GM18867 (cell line): ENCODE data around the gene TOX2.

Experiments used
- ATAC-seq: cut with Tn5 transposase; IDR thresholded peaks from one replicate; pipeline ENCODE4 v1.9.1; 2021; ENCODE audit warnings: mild to moderate bottlenecking, moderate library complexity; ENCODE audit not compliant: unreplicated experiment

TOX2 gene

DNA sequence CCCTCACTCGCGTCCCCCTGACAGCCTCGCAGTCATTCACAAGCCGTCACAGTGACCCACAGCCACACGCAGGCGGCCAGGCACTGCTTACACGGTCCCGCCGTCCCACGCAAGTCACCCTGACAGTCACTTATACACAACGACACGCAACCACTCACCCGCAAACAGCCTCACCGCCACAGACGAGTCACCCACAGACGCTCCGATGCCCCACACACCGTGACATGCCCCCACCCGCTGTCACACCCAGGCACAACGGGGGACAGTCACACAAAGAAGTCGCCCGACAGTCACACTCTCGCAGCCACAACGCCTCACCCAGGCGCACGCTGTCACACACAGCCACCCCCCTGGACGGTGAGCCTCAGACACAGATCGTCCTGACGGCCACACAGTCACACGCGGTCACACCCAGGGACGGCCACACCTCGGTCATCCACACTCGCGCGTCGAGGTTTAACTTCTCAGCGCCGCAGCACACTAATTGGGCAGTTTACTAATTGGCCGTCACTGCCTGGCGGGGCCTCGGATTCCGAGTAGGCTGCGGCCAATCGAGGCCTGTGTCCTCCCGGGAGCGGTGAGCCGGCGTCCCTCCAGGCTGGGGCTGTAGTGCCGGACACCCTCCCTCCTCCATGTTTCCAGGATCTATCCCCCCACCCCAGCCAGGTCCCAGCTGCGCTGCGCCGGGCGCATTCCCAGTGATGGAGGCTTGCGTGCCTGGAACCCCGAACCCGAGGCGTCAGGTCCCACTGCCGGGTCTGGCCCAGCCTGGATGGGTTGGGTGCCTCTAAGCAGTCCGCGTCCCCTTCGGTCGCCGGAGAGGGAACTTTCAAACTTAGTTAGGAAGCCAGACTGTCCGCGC, 790 bp downstream of the TOX2 start:
- peak; percentile 21 for ATAC-seq

DNA sequence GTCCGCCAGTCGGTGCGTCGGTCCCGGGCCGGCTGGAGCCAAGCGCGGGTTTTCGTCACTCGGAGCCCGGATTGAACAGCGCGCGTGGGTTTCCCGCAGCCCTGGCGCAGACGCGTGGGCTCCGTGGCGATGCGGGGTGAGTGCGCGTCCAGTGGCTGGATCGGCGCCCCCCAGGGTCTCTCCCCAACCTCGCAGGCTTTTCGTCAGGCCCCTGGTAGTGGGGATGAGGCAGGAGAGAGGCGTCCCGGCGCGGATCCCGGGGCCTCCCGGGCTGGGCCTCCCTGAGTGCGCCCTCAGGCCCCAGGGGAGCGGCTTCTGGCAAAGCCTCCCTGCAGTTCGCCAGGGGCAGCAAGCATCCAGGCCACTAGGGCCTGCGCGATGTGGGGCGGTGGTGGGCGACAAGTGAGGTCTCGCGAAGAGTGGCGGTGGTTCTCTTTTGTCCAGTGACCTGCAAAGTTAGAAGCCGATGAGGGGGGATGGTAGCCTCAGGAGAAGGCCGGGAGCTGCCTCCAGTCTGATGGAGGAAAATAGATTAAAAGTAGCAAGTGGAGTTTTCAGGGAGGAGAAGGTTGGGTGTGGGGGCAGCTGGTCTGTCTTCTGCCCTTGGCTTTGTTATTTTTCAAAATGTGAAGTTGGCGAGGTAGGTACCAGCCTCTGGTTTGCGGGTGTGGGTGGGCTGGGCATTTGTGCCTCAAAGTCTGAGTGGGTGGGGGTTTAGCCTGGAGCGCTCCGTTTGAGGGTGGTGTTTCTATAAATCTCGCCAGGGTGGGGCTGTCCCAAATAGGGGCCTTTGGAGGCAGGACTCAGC, 1.6 kb downstream of the TOX2 start:
- ATAC-seq, result no peak

DNA sequence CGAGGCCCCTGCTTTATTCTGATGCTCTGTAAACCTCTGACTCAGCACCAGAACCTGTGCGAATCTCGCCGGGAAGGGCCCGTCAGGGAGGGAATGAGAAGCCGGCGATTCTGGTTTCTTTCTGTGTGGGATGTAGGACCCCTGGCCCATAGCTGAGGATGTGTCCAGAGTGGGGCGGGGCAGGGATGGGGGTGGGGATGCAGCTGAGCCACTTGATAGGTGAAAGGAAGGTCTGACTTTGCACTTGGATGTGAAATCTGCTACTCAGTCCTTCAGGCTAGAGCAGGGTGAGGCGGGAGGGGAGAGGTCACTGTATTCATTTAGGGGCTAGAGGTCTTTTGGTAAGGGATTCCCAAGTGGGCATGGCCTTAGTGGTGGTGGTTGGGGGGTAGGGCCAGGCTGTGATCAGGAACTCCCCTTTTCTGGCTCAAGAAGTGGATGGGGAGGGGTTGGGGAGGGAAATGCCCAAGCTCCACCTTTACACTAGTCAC, 2.3 kb downstream of the TOX2 start:
- no peak for ATAC-seq

DNA sequence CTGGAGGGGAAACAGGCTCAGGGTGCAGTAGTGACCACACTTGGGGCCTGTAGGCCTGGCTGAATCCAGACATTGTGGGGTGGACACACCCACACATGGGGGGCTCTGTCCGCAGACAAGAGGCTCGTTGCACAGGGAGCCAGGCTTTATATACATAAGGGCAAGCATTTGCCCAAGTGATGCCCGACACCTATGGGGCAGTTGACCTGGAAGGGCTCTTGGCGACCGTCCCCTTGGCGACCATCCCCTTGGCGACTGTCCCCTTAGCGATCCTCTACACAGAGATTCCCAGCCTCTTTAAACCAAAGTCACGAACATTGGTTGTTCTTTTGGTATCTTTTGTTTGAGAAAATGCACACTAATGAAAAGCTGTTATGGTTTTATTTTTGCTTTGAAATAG, 2.7 kb downstream of the TOX2 start:
- no peak for ATAC-seq

DNA sequence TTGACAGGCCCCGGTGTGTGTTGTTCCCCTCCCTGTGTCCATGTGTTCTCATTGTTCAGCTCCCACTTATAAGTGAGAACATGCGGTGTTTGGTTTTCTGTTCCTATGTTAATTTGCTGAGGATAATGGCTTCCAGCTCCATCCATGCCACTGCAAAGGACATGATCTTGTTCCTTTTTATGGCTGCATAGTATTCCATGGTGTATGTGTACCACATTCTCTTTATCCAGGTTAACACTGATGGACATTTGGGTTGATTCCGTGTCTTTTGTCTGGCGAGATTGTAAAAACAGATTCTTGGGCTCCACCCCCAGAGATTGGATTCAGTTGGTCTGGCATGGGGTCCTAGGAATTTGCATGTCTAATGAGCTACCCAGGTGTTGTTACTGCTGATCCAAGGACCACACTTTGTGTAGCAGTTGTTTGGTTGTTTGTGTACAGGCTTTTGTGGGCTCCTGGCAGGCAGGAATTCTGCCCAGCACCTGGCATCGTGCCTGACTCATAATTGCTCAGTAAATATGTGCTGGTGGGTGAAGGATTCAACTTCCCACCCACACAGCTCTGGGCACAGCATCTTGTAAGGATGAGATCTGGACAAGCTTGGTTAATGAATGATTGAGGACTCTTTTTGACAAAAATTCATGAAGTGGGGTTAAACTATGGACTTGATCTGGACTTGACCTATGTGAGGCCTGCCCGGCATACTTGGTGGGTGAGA, 5.2 kb downstream of the TOX2 start:
- no peak for ATAC-seq

DNA sequence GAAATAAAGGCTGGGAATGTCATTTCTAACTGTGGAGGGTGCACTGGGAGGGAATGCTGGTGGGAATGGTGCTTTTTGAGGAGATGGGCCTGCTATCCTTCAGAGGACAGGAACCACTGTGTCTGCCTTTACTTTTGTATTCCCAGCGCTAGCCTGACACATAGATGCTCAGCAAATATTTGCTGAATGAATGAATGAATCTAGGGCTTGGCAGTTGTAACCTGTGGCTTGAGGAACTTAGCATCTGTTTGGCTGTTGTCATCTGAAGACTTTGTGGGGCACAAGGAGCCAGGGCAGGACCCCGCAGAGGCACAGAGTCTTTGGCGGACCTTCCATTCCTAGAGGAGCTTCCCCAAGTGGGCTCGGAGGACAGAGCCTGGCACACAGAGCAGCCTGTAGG, 6.1 kb downstream of the TOX2 start:
- no peak for ATAC-seq

DNA sequence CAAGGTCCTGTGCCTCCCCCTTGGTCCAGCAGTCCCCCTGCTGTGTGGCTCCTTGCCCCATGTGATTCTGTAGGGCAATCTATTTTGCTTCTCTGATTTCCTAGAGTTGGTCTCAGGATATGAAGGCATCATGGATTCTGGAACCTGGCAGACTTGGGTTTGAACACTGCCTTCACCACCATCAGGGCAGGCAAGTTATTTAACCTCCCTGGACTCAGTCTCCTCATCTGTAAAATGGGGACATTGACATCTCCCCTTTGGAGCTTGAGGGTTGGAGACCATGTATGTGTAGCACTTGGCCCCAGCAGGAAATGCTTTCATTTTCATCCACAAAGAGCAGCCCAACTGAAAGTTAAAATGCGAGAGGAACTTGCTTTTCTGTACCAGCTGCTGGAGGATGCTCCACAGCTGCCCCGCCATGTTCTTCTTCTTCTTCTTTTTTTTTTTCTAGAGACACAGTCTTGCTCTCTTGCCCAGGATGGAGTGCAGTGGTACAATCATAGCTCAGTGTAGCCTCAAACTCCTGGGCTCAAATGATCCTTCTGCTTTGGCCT, 6.7 kb downstream of the TOX2 start:
- no peak for ATAC-seq

DNA sequence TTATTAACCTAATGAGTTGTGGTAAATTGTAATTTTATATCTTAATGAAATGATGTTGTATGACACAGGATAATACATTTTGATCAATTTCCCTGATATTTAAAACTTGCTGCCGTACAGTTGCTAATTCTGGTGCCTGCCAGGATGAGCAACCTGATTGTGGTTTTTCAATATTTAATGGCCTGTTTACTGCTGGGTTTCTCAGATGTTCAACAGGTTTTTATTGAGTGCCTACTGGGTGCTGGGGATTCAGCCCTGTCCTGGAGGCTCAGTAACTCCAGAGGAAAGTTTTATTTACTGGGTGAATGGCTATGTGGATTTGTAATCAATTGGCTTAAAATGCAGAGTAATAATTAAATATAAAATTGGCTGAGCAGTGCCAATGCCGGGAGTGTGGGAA, 8.0 kb downstream of the TOX2 start:
- ATAC-seq, result no peak

DNA sequence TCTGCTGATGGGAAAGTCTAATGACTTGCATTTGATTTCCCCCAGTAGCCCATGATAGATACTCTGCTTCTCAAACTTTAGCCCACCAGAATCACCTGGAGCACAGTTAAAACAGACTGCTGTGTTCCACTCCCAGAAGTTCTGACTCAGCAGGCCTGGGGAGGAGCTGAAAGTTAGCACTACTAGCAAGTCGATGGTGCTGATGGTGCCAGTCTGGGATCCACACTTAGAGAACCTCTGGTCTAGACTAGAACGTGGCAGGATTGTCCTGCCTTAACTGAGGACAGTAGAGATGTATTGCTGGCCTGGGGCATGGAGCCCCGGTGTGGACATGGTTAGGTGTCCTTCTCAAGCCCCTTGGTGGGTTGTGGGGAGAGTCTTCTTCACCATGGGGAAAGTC, 8.7 kb downstream of the TOX2 start:
- no peak for ATAC-seq

DNA sequence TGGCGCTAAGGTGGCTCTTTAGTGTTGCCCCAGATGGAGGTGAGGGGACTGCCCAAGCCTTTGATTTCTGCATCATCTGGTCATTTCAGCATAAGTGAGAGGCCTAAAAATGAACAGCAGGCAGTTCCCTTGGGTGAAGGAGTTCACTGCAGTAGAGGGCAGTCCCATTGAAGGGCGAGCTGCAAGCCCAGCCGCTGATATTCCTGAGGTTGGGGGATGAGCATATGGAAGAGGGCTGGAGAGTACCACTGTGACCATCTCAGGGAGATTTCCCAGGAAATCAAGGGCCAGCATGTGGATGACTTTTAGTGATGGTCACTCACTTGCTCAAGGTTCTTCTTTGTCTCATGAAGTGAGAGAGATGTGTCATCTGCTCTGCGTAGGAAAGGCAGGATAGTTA, 9.3 kb downstream of the TOX2 start:
- no peak for ATAC-seq

DNA sequence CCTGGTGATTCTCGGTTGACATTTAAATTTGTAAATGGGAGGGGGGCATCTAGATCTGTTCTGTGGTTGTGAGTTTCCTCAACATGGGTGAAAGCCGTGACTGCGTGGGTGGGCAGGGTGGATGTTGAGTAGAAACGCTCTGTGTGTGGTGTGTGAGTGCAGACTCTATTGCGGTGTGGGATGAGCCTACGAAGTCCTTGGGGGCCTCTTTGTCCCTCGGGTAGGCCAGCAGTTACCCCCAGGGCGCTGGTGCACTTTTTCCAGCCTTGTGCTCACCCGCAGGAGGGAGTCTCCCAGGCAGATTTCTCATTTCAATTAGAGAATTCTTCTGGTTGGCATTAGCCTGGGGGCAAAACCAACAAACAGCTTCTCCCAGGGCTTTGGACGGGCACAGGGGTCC, 10.6 kb downstream of the TOX2 start:
- no peak for ATAC-seq

DNA sequence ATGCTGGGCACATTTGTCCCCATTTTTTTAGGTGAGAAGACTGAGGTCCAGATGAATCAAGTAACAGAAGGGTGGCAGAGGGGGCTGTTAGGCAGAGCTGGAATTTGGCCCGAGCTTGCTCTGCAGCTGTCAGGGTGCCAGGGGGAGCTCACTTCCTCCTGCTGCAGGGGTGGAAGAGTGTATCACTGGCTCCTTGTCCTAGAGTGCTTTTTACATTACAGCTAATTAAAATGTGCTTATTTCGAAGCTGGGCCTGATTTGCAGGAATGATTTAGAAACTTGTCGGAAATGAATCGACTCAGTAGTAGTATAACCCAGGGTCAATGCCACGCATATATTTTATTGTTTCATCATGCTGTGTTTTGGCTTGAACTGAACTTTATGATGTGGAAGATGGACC, 11.1 kb downstream of the TOX2 start:
- ATAC-seq, result no peak

DNA sequence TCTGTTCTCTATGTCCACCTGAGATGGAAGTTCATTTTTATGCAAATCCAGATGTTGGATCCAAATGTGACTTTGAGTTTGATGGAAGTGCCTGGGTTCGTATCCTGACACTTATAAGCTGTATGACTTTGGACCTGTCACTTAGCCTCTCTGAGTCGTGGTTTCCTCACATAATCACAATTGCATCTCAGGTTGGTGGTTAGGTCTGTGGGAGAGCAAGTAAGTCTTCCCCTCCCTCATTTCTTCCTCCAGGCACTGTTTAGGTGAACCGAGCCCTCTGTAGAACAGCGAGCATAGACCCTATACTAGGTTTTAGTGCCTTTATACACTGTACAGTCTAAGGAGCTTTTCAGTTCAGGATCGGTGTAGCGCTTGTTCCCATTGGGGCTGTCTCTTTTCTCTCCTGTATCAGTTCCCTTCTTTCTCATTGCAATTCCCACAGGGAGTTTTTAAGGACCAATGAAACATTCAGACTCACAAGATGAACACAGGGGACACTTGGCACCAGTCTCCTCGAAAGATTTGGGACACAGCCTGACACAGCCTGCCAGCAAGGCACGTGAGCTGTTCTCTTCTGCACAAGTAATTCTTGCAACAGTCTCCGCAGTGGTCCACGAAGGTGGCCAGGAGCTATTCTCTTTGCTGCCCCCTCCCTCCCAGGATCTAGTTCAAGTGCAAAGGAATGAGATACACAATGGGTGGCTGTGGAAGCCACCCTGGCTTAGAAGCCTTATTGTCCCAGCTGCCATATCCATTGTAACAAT, 11.8 kb downstream of the TOX2 start:
- no peak for ATAC-seq

DNA sequence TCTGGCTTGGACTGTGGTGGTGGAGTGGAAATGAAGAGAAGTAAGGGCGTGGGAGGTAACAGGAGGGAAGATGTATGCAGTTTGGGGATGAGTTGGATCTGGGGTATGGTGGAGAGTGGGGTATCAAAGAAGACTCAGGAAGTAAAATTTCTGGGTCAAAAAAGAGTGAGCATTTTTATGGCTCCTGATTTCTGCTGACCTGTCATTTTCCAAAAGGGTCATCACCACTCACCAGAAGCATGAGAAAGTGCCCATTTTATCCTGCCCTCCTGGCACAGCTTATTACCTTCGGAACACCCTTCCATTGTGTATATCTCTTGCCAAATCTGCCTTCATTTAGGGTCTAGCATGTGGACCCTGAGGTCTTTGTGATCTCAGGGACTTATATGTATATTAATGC, 17.3 kb downstream of the TOX2 start:
- ATAC-seq, result no peak

DNA sequence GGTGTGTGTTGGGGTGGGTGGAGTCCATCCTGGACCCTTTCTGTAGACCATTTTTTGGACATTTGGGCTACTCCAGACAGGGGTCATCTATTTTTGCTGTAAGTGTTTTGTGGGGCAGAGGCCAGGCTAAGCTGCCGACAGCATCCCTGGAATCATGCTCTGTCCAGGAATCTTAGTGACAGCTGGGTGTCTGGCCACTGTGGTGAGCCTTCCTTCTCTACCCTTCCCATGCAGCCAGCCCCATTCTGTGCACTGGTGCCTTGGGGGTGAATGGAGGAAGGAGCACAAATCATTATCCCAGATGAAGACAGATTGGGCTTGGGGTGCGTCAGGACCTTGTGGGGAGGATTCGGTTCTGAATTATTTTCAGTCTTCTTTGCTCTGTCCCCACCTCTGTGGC, 20.2 kb downstream of the TOX2 start:
- no peak for ATAC-seq

DNA sequence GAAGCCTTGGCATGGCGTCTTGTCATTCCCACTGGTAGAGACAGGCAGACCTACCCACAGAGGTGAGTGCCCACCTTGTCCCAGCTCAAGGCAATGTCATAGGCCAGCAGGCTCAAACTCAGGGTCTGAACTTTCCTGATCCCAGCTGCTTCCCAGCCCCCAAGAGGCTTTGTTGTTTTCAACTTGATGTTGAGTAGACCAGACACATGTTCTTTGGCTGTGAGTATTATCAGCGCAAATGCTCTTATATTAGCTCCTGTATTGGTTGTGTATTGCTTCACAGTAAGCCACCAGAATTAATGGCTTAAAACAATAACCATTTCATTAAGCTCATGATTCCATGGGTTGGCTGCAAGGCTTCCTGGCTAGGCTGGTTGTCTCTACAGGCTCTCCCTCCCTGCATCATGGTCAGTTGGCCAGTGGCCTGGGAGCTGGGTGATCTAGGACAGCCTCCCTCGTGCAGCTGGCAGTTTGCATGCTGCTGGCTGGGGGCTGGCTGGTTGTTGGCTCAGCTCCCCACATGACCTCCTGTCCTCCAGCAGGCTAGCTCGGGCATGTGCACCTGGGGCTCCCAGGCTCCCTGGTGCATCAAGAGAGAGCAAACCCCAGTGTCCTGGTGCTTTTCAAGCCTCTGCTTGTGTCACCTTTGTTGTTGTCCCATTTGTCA, 21.6 kb downstream of the TOX2 start:
- no peak for ATAC-seq

DNA sequence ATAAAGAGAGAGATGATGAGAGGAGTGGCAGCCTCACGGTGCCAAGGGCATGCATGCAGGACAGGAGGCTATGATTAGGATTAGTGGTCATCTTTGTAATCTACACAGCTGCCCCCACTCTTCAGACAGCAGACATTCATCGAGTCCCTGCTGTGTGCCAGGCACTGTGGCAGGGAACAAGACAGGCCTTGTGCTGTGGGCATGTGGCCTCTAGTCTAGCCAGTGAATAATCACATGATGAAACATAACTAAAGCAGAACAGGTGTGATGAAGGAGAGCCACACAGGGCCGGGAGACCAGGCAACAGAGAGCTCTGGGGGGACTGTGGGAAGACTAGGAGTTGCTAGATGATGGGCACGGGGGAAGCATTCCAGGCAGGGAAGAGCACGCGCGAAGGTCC, 22.2 kb downstream of the TOX2 start:
- ATAC-seq, result no peak

DNA sequence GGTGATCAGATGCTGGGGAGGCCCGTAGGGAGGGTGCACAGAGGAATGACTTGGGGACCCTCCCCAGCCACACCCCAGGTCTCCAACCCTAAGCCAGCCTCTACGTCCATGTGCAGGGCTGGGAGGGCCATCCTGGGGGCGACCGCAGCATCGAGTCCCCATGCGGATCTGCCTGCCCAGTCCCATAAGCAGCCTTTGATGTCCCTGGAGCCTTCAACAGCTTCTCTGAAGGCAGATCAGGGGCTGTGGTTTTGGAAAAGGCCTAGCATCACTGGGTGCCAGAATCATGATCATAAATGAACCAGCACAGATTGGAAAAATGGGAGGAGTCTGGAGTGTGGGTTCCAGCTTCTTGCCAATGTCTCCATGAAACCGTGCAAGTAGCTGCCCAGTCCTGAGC, 22.9 kb downstream of the TOX2 start:
- ATAC-seq, result no peak

DNA sequence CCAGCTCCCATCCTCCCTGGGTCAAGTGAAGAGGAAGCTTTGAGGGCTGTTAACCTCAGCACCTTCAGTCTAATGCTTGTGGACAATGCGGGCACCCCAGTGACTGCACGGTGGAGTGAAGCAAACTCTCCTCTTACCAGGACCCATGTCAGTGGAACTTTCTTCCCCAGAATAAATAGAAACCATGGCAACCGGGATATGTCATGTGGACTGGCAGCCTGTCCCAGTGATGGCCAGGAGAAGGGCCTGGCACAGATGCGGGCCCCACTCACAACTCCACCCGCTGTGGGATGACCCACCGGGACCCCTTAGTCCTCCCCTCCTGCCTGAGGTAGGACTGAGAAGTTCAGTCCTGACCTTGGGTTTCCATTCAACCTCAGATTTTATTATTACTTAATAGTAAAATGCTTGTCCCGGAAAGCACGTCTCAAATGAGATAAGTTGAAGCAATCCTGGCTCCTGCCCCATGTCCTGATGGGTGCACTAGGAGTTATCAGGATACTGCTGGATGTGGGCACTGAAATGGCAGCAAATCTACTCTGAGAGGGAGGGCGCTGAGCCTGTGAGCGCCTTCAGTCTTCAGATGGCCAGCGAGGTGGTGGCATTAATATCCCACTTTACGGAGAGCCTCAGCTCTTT, 23.5 kb downstream of the TOX2 start:
- no peak for ATAC-seq
